OCI-LY1 (cell line): ENCODE results near the gene PTPN18.

Source experiments
- H2AFZ ChIP-seq: fragments of 200-600 bp; sonication (generic), shearing (Covaris generic); 2 replicates; pipeline ENCODE4 v1.6.0; 2014; ENCODE audit warnings: antibody characterized with exemption, mild to moderate bottlenecking, low read length
- H3F3A ChIP-seq: fragments of 200-600 bp; sonication (generic), shearing (Covaris generic); 2 replicates; pipeline ENCODE4 v1.6.0; 2014; ENCODE audit warnings: mild to moderate bottlenecking, antibody characterized with exemption, low read length, moderate library complexity; ENCODE audit not compliant: insufficient read depth
- H3K27ac ChIP-seq: fragments of 200-600 bp; sonication (generic); 2 replicates; pipeline ENCODE4 v1.5.1; 2014; ENCODE audit warnings: low read length, mixed run types, mild to moderate bottlenecking, low read depth; ENCODE audit not compliant: poor library complexity, severe bottlenecking
- H3K27me3 ChIP-seq: fragments of 200-600 bp; sonication (generic); 2 replicates; pipeline ENCODE4 v1.6.0; 2014; ENCODE audit warnings: antibody characterized with exemption, mild to moderate bottlenecking, low read length, moderate library complexity; ENCODE audit not compliant: insufficient read depth
- H3K36me3 ChIP-seq: fragments of 200-600 bp; sonication (generic); 2 replicates; pipeline ENCODE4 v1.6.1; 2014; ENCODE audit warnings: mild to moderate bottlenecking, antibody characterized with exemption, low read length, moderate library complexity, mixed read lengths; ENCODE audit not compliant: insufficient read depth
- H3K4me1 ChIP-seq: fragments of 200-600 bp; sonication (generic); 2 replicates; pipeline ENCODE4 v1.5.1; 2014; ENCODE audit warnings: mild to moderate bottlenecking, low read length, moderate library complexity; ENCODE audit not compliant: insufficient read depth, severe bottlenecking
- H3K4me2 ChIP-seq: fragments of 200-600 bp; sonication (generic), shearing (Covaris generic); 2 replicates; pipeline ENCODE4 v1.6.1; 2014; ENCODE audit warnings: low read length
- H3K4me3 ChIP-seq: fragments of 200-600 bp; sonication (generic); 2 replicates; pipeline ENCODE4 v1.5.1; 2014; ENCODE audit warnings: low read length, low read depth, mild to moderate bottlenecking, mixed read lengths; ENCODE audit not compliant: poor library complexity, severe bottlenecking
- H3K79me2 ChIP-seq: fragments of 200-600 bp; shearing (Covaris generic); 2 replicates; pipeline ENCODE4 v1.6.1; 2016; ENCODE audit warnings: mixed run types, low read length, mixed read lengths; ENCODE audit not compliant: insufficient read depth
- H3K9ac ChIP-seq: fragments of 200-600 bp; sonication (generic), shearing (Covaris generic); 2 replicates; pipeline ENCODE4 v1.6.1; 2014; ENCODE audit warnings: mild to moderate bottlenecking, low read length, mixed read lengths
- H3K9me2 ChIP-seq: fragments of 200-600 bp; sonication (generic), shearing (Covaris generic); 2 replicates; pipeline ENCODE4 v1.6.1; 2014; ENCODE audit warnings: low read depth, mild to moderate bottlenecking, low read length, mixed read lengths
- H3K9me3 ChIP-seq: fragments of 200-600 bp; shearing (Covaris generic); 2 replicates; pipeline ENCODE4 v1.6.1; 2014; ENCODE audit warnings: low read length, mixed read lengths
- H4K20me1 ChIP-seq: fragments of 200-600 bp; sonication (generic), shearing (Covaris generic); 2 replicates; pipeline ENCODE4 v1.6.0; 2016; ENCODE audit warnings: mild to moderate bottlenecking, low read length; ENCODE audit not compliant: insufficient read depth
- CTCF ChIP-seq: fragments of 200-600 bp; sonication (generic), shearing (Covaris generic); IDR thresholded peaks from 2 replicates; pipeline ENCODE4 v1.5.1; 2017; ENCODE audit warnings: mild to moderate bottlenecking, antibody characterized with exemption, low read length, moderate library complexity, mixed read lengths
- EZH2 ChIP-seq: fragments of 200-600 bp; sonication (generic), shearing (Covaris generic); IDR thresholded peaks from 2 replicates; pipeline ENCODE4 v1.8.0; 2017; ENCODE audit warnings: borderline replicate concordance, mixed run types, mild to moderate bottlenecking, antibody characterized with exemption, low read length, moderate library complexity, mixed read lengths

Gene PTPN18

GRCh38 chr2:130344578-130344977, 11.3 kb upstream of the PTPN18 start:
- peak overlapping the region; percentile 97 for H3K9ac ChIP-seq
- H2AFZ ChIP-seq: no peak overlapping the region
- no peaks in the 10 kb centered on the region for H3K27me3 ChIP-seq
- H3K27ac ChIP-seq: peak overlapping the region; percentile 99
- H3F3A ChIP-seq: peaks cover 3% of the 10 kb centered on the region; the same call in 1 of the 2 replicates
- peak overlapping the region; percentile 91 for H3K4me3 ChIP-seq
- TF ChIP-seq EZH2 (no peak), CTCF (no peak)
- H3K4me1 ChIP-seq: peaks cover 74% of the 10 kb centered on the region
- peaks cover 18% of the 10 kb centered on the region for H3K79me2 ChIP-seq
- H4K20me1 ChIP-seq: no peaks in the 10 kb centered on the region
- peaks cover 79% of the 10 kb centered on the region for H3K36me3 ChIP-seq
- H3K4me2 ChIP-seq: peak overlapping the region; percentile 63
- no peaks in the 10 kb centered on the region for H3K9me3 ChIP-seq
- no peaks in the 10 kb centered on the region for H3K9me2 ChIP-seq

GRCh38 chr2:130345091-130345490, 10.8 kb upstream of the PTPN18 start:
- Histone ChIP-seq H3K4me2 (peak overlapping the region; percentile 63), H3K79me2 (peaks cover 18% of the 10 kb centered on the region), H3K4me1 (peaks cover 72% of the 10 kb centered on the region)

GRCh38 chr2:130345611-130346010, 10.2 kb upstream of the PTPN18 start:
- H3K4me2 ChIP-seq: peak overlapping the region; percentile 63
- H3K9me2 ChIP-seq: no peaks in the 10 kb centered on the region
- no peaks in the 10 kb centered on the region for H3K9me3 ChIP-seq
- H3K4me3 ChIP-seq: peak overlapping the region; percentile 91
- H3K27me3 ChIP-seq: no peaks in the 10 kb centered on the region
- H4K20me1 ChIP-seq: no peaks in the 10 kb centered on the region
- peaks cover 18% of the 10 kb centered on the region for H3K79me2 ChIP-seq
- H2AFZ ChIP-seq: no peak overlapping the region
- TF ChIP-seq EZH2 (no peak), CTCF (no peak)
- peaks cover 76% of the 10 kb centered on the region for H3K36me3 ChIP-seq
- H3K27ac ChIP-seq: peak overlapping the region; percentile 99
- H3K9ac ChIP-seq: peak overlapping the region; percentile 97; the same call in 1 of the 2 replicates
- peaks cover 72% of the 10 kb centered on the region for H3K4me1 ChIP-seq
- H3F3A ChIP-seq: peaks cover 3% of the 10 kb centered on the region; the same call in 1 of the 2 replicates

More at GRCh38 chr2:130345091-130345490, 10.8 kb upstream of the PTPN18 start:
- Histone ChIP-seq H2AFZ (no peak overlapping the region), H3K27ac (peak overlapping the region; percentile 99), H3K9ac (peak overlapping the region; percentile 97), H3K27me3 (no peaks in the 10 kb centered on the region), H3K4me3 (peak overlapping the region; percentile 91), H3K9me2 (no peaks in the 10 kb centered on the region), H4K20me1 (no peaks in the 10 kb centered on the region), H3F3A (peaks cover 3% of the 10 kb centered on the region; the same call in 1 of the 2 replicates), H3K9me3 (no peaks in the 10 kb centered on the region), H3K36me3 (peaks cover 76% of the 10 kb centered on the region)
- no peak for TF ChIP-seq EZH2
- no peak for TF ChIP-seq CTCF
